Astrocyte of the cerebellum (primary cell): ENCODE measurements around the gene UPP1.

Experiments used
- DNase-seq: peaks from one replicate; pipeline ENCODE4 v3.0.0-alpha.2; 2011; ENCODE audit warnings: low read depth
- H3K4me3 ChIP-seq: 2 replicates; pipeline ENCODE4 v1.5.1; 2011; ENCODE audit warnings: mild to moderate bottlenecking, low read depth, low read length, moderate library complexity
- in situ Hi-C: cut with HindIII; loops from 2 replicates; pipeline ENCODE4 v1.10.0; 2017; ENCODE audit warnings: low sequenced_read_pairs
- TF ChIP-seq, protein P1 (sequence below): IDR thresholded peaks from 2 replicates; pipeline ENCODE4 v1.5.1; 2012; ENCODE audit warnings: low read length, low read depth, moderate library complexity, mild to moderate bottlenecking; ENCODE audit errors: missing control alignments

UPP1 gene

DNA sequence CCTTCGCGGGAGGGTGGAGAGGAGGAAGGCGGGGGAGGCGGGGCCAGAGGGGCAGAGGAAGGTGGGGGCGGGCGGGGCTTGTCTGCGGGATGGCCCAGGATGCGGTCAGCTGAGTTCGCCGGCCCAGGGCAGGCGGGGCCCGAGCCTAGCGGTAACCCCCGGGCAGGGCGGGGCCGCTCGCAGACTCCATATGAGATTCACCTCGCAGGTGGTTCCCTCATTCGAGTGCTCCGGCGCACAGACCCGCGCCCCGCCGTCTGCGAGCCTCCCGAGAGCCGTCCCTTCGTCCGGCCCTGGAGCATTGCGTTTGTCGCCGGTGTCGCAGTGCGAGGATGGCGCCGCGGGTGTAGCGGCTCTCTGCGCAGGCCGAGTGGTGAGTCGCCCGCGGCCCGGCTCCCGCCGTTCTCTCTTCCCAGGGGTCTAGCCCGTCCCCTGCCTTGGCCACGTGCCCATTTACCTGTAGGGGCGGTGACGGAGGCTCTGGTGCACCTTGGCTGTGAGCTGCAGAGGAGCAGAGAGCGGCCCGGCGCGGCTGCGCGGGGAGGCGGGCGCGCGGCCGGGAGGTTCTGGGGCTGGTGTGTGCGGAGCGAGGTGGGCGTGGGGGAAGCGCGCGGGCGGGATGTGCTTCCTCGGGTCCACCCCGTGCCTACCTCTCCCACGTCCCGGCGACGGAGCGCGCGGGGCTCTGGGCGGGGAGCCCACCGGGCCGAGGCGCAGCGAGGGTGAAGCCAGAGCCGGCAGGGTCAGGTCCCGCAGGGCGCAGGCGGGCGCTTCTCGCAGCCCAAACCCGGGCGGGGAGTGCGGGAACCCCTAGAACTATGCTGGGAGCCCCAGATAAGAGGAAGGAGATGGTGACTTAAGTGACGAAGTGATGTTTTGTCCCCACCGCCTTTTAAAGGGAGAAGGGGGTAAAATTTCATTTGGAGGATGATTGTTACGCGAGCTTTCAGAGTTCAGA is at the start of gene UPP1:
Gene UPP1 (plus strand): TSS at position 220 of the 958 bp plus-strand sequence. CDS start 5,519 bp downstream, outside the sequence.
- in situ Hi-C loops = no loop called here
- DNase-seq = no peak
- H3K4me3 ChIP-seq = peak within 1 kb of the TSS; percentile 73
- TF ChIP-seq, protein P1, sequence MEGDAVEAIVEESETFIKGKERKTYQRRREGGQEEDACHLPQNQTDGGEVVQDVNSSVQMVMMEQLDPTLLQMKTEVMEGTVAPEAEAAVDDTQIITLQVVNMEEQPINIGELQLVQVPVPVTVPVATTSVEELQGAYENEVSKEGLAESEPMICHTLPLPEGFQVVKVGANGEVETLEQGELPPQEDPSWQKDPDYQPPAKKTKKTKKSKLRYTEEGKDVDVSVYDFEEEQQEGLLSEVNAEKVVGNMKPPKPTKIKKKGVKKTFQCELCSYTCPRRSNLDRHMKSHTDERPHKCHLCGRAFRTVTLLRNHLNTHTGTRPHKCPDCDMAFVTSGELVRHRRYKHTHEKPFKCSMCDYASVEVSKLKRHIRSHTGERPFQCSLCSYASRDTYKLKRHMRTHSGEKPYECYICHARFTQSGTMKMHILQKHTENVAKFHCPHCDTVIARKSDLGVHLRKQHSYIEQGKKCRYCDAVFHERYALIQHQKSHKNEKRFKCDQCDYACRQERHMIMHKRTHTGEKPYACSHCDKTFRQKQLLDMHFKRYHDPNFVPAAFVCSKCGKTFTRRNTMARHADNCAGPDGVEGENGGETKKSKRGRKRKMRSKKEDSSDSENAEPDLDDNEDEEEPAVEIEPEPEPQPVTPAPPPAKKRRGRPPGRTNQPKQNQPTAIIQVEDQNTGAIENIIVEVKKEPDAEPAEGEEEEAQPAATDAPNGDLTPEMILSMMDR = no peak

DNA sequence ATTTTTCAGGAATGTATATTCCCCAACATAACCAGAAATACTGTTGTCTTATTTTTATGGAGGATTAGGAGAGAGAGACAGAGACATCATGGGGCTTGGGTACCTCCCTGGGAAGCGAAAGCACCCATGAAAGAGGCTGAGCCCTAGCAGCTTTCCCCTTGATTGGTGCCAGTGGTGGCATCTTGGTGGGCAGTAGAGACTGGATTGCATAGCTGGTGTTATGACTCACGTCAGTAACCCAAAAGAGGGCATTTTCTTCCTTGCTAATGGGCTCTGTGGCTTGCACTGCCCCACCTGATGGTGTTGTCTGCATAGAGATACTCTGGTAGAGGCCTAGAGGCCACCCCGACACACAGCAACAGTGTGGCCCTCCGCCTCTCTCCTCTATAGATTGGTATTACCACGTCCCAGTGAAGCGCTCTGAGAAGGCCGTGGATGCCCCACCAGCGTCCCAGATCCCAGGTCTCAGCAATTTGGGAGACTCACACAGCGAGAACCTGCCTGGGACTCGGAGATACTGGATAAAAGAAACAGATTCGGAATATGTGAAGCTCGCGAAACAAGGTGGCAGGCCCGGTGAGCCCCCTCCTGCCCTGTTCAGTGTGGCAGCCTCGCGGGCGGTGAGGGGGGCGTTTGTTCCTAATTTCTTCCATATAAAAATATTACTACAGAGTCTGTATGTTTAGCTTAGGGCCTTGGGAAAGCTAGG is 48.0 kb upstream of the UPP1 start:
- TF ChIP-seq, protein P1 = no peak
- no peak for DNase-seq
- in situ Hi-C loops = no loop called here
- no peak overlapping the region for H3K4me3 ChIP-seq

DNA sequence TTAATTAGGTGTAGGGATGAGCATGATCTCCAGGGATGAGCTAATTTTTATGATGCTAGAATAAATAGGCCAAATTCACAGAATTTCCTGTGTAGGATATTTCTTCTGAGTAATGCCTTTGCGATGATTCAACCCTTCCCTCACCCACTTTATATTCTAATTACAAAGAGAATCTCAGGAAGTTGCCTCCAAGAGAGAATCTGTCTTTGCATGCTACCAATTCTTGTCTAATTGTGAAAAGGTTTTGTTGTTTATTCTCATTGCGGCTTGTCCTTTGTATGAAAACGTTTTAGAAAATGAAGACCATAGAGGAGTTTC is 47.5 kb upstream of the UPP1 start:
- H3K4me3 ChIP-seq = no peak overlapping the region
- TF ChIP-seq, protein P1 = no peak
- peak; percentile 19 for DNase-seq
- in situ Hi-C loops = no loop called here

DNA sequence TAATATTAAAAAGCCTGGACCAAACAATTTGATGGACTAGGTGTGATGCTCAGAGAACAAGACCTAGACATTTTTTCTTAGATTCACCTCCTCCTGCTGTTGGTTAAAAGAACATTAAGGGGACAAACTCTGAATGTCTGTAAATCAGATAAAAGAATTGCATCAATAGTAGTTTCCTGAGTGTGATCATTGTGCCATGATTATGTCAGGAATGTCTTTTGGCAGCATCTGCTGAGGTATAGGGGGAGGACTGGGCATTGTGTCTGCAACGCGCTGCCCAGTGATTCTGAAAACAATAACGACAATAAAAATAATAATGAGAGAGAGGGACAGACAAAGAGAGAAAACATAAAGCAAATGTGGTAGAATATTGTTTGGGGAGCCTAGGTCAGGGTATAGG is 46.8 kb upstream of the UPP1 start:
- no peak overlapping the region for H3K4me3 ChIP-seq
- no peak for DNase-seq
- TF ChIP-seq, protein P1 = no peak
- in situ Hi-C loops = no loop called here

DNA sequence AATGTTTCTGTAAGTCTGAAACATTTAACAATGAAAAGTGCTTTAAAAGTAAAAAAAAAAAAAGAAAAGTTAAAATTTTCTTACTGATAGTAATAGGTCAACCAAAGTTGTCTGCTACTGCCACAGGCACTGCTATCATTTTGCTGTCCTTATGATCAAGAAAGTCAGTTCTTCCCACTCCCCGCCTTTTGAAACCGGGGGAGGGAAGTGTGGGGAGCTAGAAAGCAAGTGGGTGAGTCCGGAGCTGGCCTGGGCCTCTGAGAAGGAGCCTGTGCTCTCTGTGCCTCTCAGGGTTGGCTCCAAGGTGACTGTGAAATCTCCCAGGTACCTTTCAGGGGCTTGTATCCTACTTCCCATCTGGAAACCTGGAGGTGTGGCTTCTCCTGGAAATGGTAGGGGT is 46.4 kb upstream of the UPP1 start:
- no peak for DNase-seq
- in situ Hi-C loops = no loop called here
- H3K4me3 ChIP-seq = no peak overlapping the region
- TF ChIP-seq, protein P1 = no peak

DNA sequence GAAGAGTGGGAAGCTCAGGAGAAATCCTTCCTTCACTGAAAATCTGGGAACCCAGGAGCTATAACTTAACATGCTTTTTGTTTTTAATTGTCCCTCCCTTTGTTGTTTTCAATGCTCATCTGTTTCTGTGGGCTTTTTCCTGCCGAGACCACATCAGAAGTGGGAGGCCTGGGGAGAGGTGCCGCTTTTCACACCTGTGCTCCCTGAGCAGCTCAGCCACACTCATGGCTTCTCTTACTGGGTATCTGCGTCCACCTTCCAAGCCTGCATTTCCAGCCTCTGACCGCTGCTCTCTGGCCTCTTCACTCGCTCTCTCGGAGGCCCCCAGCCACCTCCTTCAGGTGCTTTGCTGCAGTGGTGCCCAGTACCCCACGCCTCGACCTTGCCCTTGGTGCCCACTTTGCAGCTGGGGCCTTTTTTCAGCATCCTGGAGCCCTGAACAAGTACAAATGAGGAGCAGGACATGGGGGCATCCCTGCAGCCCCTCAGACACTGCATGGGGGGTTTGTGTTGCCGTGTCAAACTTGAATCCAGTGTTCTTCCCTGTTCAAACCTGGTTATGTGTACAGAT is 43.8 kb upstream of the UPP1 start:
- TF ChIP-seq, protein P1 = no peak
- no peak overlapping the region for H3K4me3 ChIP-seq
- DNase-seq = no peak
- in situ Hi-C loops = no loop called here
